ENCODE results near the gene PHLDA3.

GRCh38 chr1:201455098-201455497 lies 13.9 kb downstream of the PHLDA3 start:
- no peak for TF ChIP-seq EP300 (IDR thresholded peaks at IDR 0.05)
- no peak for TF ChIP-seq CTCF (IDR thresholded peaks at IDR 0.05)
- TF ChIP-seq NFE2L2 (conservative IDR thresholded peaks at IDR 0.05; ENCODE audit: low read length), result no peak
- no peak for TF ChIP-seq JUNB (IDR thresholded peaks at IDR 0.05)
- no peak for TF ChIP-seq RNF2 (IDR thresholded peaks at IDR 0.05; ENCODE audit: borderline replicate concordance, low read depth)
- TF ChIP-seq POLR2A (IDR thresholded peaks at IDR 0.05; ENCODE audit: low read length), result no peak
- TF ChIP-seq CHD2 (IDR thresholded peaks at IDR 0.05; ENCODE audit: low read length, partially characterized antibody), result no peak
- TF ChIP-seq MAZ (IDR thresholded peaks at IDR 0.05; ENCODE audit: borderline replicate concordance, low read depth, low read length), result no peak
- no peak for TF ChIP-seq BHLHE40 (IDR thresholded peaks at IDR 0.05; ENCODE audit: low read depth, low read length)
- TF ChIP-seq E2F6 (IDR thresholded peaks at IDR 0.05; ENCODE audit: borderline replicate concordance, low read depth), result no peak
- TF ChIP-seq BCL3 (IDR thresholded peaks at IDR 0.05), result no peak
- TF ChIP-seq KDM1A (IDR thresholded peaks at IDR 0.05; ENCODE audit: low read depth), result no peak

Measured in A549 (cell line).